ENCODE measurements around the gene SURF2. TPM values are rescaled to one million over a fixed set of nuclear protein-coding genes. Genes with fewer than 3 reads are reported as not detected.

SURF2 gene
- polyA plus RNA-seq, 1 of the 3 experiments (the other 2 are of a cell fraction): 46.8 TPM

GRCh38 chr9:133367221-133367620, 10.9 kb downstream of the SURF2 start:
- no peak for DNase-seq
- no peak overlapping the region; a peak in 1 of 4 replicates for H3K27ac ChIP-seq (ENCODE audit: low read depth in 2 of 2, low read length in 1 of 2)
- no peak overlapping the region for H3K4me2 ChIP-seq
- H3K36me3 ChIP-seq (replicated peaks in 1 of 2; ENCODE audit: control insufficient read depth in 1 of 2, insufficient read depth in 2 of 2, low read length in 1 of 2): peaks cover 37 to 80% of the 10 kb centered on the region in 2 experiments
- no peaks in the 10 kb centered on the region for H3K9me3 ChIP-seq
- no peak overlapping the region for H2AFZ ChIP-seq (ENCODE audit: low read depth)
- H4K20me1 ChIP-seq (ENCODE audit: insufficient read depth): peaks cover 84% of the 10 kb centered on the region
- TF ChIP-seq REST (IDR thresholded peaks at IDR 0.05; ENCODE audit: low read depth, low read length): no peak
- TF ChIP-seq MEF2A (IDR thresholded peaks at IDR 0.05; ENCODE audit: borderline replicate concordance, low read depth): no peak
- no peak for TF ChIP-seq EZH2phosphoT487 (IDR thresholded peaks at IDR 0.05; ENCODE audit: borderline replicate concordance, low read depth)
- peaks cover 96% of the 10 kb centered on the region for H3K79me2 ChIP-seq (ENCODE audit: insufficient read depth)
- ChIA-PET CTCF (interaction anchor here (1.3 to 2.7 kb wide), 4 partner anchors 8 to 119 kb away, joined by 3 to 7 read pairs (median 6); partner anchors contain the start of genes SURF1 and SURF2), POLR2A (interaction anchor here (1.0 kb wide), 1 partner anchor 19 kb away, joined by 4 read pairs; the partner anchor contains the start of genes MED22 and RPL7A)
- WGBS (ENCODE audit: low lambda C conversion rate): 98% methylated on average over 17 of the region's 22 CpGs
- peaks cover 14% of the 10 kb centered on the region for H3F3A ChIP-seq (replicated peaks; ENCODE audit: insufficient read depth)
- no peak overlapping the region for H3K9ac ChIP-seq
- no peak overlapping the region for H3K4me3 ChIP-seq (ENCODE audit: low read depth in 2 of 2, low read length in 1 of 2)
- no peaks in the 10 kb centered on the region for H3K27me3 ChIP-seq (ENCODE audit: insufficient read depth)
- H3K9me2 ChIP-seq: no peaks in the 10 kb centered on the region
- peaks cover 0 to 33% of the 10 kb centered on the region in 2 experiments; a peak in 2 of 4 replicates for H3K4me1 ChIP-seq (ENCODE audit: control insufficient read depth in 1 of 2, insufficient read depth in 2 of 2, low read depth in 1 of 2, low read length in 1 of 2)

GRCh38 chr9:133367778-133368177, 11.4 kb downstream of the SURF2 start:
- H3K36me3 ChIP-seq (replicated peaks in 1 of 2; ENCODE audit: control insufficient read depth in 1 of 2, insufficient read depth in 2 of 2, low read length in 1 of 2): peaks cover 41 to 80% of the 10 kb centered on the region in 2 experiments
- H3K4me1 ChIP-seq (ENCODE audit: control insufficient read depth in 1 of 2, insufficient read depth in 2 of 2, low read depth in 1 of 2, low read length in 1 of 2): peaks cover 0 to 36% of the 10 kb centered on the region in 2 experiments; a peak in 2 of 4 replicates
- H3K9me2 ChIP-seq: no peaks in the 10 kb centered on the region
- H3K4me2 ChIP-seq: no peak overlapping the region
- POLR2A ChIA-PET: interaction anchor here (0.9 kb wide), 1 partner anchor 11 kb away, joined by 3 read pairs; the partner anchor contains the start of genes SURF1 and SURF2
- no peaks in the 10 kb centered on the region for H3K9me3 ChIP-seq
- peaks cover 99% of the 10 kb centered on the region for H3K79me2 ChIP-seq (ENCODE audit: insufficient read depth)
- H4K20me1 ChIP-seq (ENCODE audit: insufficient read depth): peaks cover 90% of the 10 kb centered on the region
- no peak overlapping the region for H2AFZ ChIP-seq (ENCODE audit: low read depth)
- 89% methylated on average over 10 of the region's 10 CpGs for WGBS (ENCODE audit: low lambda C conversion rate)
- H3K27me3 ChIP-seq (ENCODE audit: insufficient read depth): no peaks in the 10 kb centered on the region
- H3K9ac ChIP-seq: no peak overlapping the region
- CTCF ChIA-PET: interaction anchor here (1.6 to 2.7 kb wide), 2 partner anchors 11 to 119 kb away, joined by 3 to 7 read pairs; partner anchors contain the start of genes SURF1 and SURF2
- H3K4me3 ChIP-seq (ENCODE audit: low read depth in 2 of 2, low read length in 1 of 2): no peak overlapping the region
- DNase-seq: no peak
- H3F3A ChIP-seq (replicated peaks; ENCODE audit: insufficient read depth): peaks cover 12% of the 10 kb centered on the region
- peak overlapping the region in 1 of 2 experiments; percentile 16; a peak in 1 of 4 replicates for H3K27ac ChIP-seq (ENCODE audit: low read depth in 2 of 2, low read length in 1 of 2)
- TF ChIP-seq MAX (IDR thresholded peaks at IDR 0.05; ENCODE audit: low read depth) (no peak), USF2 (IDR thresholded peaks at IDR 0.05; ENCODE audit: borderline replicate concordance, low read depth, low read length) (no peak), SIN3A (IDR thresholded peaks at IDR 0.05; ENCODE audit: borderline replicate concordance, low read depth, low read length) (no peak), SMC3 (IDR thresholded peaks at IDR 0.05; ENCODE audit: low read depth, low read length) (no peak), RFX5 (IDR thresholded peaks at IDR 0.05; ENCODE audit: low read length) (no peak), RXRA (IDR thresholded peaks at IDR 0.05; ENCODE audit: borderline replicate concordance, low read depth) (no peak), IRF3 (IDR thresholded peaks at IDR 0.05; ENCODE audit: low read depth, low read length) (no peak), FOXM1 (IDR thresholded peaks at IDR 0.05; ENCODE audit: low read depth) (no peak), REST (IDR thresholded peaks at IDR 0.05; ENCODE audit: low read depth, low read length) (no peak), PBX3 (IDR thresholded peaks at IDR 0.05) (no peak), JUND (IDR thresholded peaks at IDR 0.05) (no peak), TAF1 (IDR thresholded peaks at IDR 0.05; ENCODE audit: borderline replicate concordance, low read depth, low read length) (no peak), NRF1 (IDR thresholded peaks at IDR 0.05; ENCODE audit: low read depth, low read length) (no peak)
